Dedifferentiated amniotic fluid mesenchymal stem cell (primary cell): ENCODE data around the gene COL6A2.
"Not testable (repeated sequence)": the region's sequence is repeated elsewhere in the genome, so short reads cannot be mapped to it uniquely, and the experiment has no call there.

Experiments
- DNase-seq: peaks from one replicate; pipeline ENCODE4 v3.0.0-alpha.2; 2016; ENCODE audit errors: extremely low spot score

Gene COL6A2

GRCh38 chr21:46126309-46127238 is 28.7 kb downstream of the COL6A2 start:
- DNase-seq = no peak

- no peak for DNase-seq
Measured at GRCh38 chr21:46127239-46128105, 29.6 kb downstream of the COL6A2 start.

- DNase-seq = no peak
Measured at GRCh38 chr21:46128106-46128932, 30.4 kb downstream of the COL6A2 start.

- DNase-seq = no peak
Measured at GRCh38 chr21:46128933-46129571, 31.1 kb downstream of the COL6A2 start.

- no peak for DNase-seq
Measured at GRCh38 chr21:46129846-46130651, 32.1 kb downstream of the COL6A2 start.

- DNase-seq = no peak
Measured at GRCh38 chr21:46130831-46131587, 33.1 kb downstream of the COL6A2 start.

GRCh38 chr21:46131588-46131837 is 33.6 kb downstream of the COL6A2 start:
- no peak for DNase-seq

- no peak for DNase-seq
Measured at GRCh38 chr21:46131838-46132651, 34.1 kb downstream of the COL6A2 start.

GRCh38 chr21:46135782-46136395 is 38.0 kb downstream of the COL6A2 start:
- no peak for DNase-seq

GRCh38 chr21:46136739-46137349 is 38.9 kb downstream of the COL6A2 start:
- DNase-seq = no peak

- DNase-seq = no peak
Measured at GRCh38 chr21:46137908-46138307, 40.0 kb downstream of the COL6A2 start.

GRCh38 chr21:46138383-46138970 is 40.6 kb downstream of the COL6A2 start:
- DNase-seq = no peak

GRCh38 chr21:46139686-46140085 is 41.8 kb downstream of the COL6A2 start:
- DNase-seq = no peak

GRCh38 chr21:46140352-46141003 is 42.6 kb downstream of the COL6A2 start:
- DNase-seq = not testable (repeated sequence)

- no peak for DNase-seq
Measured at GRCh38 chr21:46141767-46142581, 44.1 kb downstream of the COL6A2 start.
